Measurements from ENCODE around the gene QRFP.

Gene QRFP

GRCh38 chr9:130939405-130940026, 42.9 kb upstream of the QRFP start:
- Histone ChIP-seq H3K36me3 (ENCODE audit: control insufficient read depth, insufficient read depth, low read length) (no peaks in the 10 kb centered on the region), H3K4me3 (ENCODE audit: insufficient read depth, low read depth, low read length) (peak overlapping the region; percentile 50), H3K27ac (ENCODE audit: insufficient read depth, low read depth, low read length, poor library complexity, severe bottlenecking) (no peak overlapping the region), H3K4me1 (ENCODE audit: control insufficient read depth, insufficient read depth, low read length) (peaks cover 19% of the 10 kb centered on the region), H3K9me3 (ENCODE audit: control insufficient read depth, low read length) (no peaks in the 10 kb centered on the region), H3K27me3 (ENCODE audit: control insufficient read depth, insufficient read depth, low read length, poor library complexity, severe bottlenecking) (peaks cover 60% of the 10 kb centered on the region)
- WGBS, 2 experiments, result 0% methylated on average over 73 to 75 of the region's 75 CpGs

- Histone ChIP-seq H3K4me1 (ENCODE audit: control insufficient read depth, insufficient read depth, low read length) (peaks cover 19% of the 10 kb centered on the region), H3K27ac (ENCODE audit: insufficient read depth, low read depth, low read length, poor library complexity, severe bottlenecking) (no peak within 1 kb of the TSS), H3K4me3 (ENCODE audit: insufficient read depth, low read depth, low read length) (peak within 1 kb of the TSS; percentile 50), H3K27me3 (ENCODE audit: control insufficient read depth, insufficient read depth, low read length, poor library complexity, severe bottlenecking) (peaks cover 66% of the 10 kb centered on the region), H3K36me3 (ENCODE audit: control insufficient read depth, insufficient read depth, low read length) (no peaks in the 10 kb centered on the region), H3K9me3 (ENCODE audit: control insufficient read depth, low read length) (no peaks in the 10 kb centered on the region)
- WGBS, 2 experiments, result 0% methylated on average over 98 of the region's 98 CpGs
These were observed 42.2 kb upstream of the QRFP start, which contains the start of gene FIBCD1 for GRCh38 chr9:130938652-130939404. TSS of gene FIBCD1 (minus strand) at chr9:130939247. CDS start at chr9:130938607, 640 bp downstream.

GRCh38 chr9:130938184-130938651, 41.6 kb upstream of the QRFP start:
- 5 to 6% methylated on average over 52 of the region's 52 CpGs for WGBS, 2 experiments
- peaks cover 21% of the 10 kb centered on the region for H3K4me1 ChIP-seq (ENCODE audit: control insufficient read depth, insufficient read depth, low read length)
- peaks cover 70% of the 10 kb centered on the region for H3K27me3 ChIP-seq (ENCODE audit: control insufficient read depth, insufficient read depth, low read length, poor library complexity, severe bottlenecking)
- H3K9me3 ChIP-seq (ENCODE audit: control insufficient read depth, low read length), result no peaks in the 10 kb centered on the region
- peak overlapping the region; percentile 50 for H3K4me3 ChIP-seq (ENCODE audit: insufficient read depth, low read depth, low read length)
- H3K27ac ChIP-seq (ENCODE audit: insufficient read depth, low read depth, low read length, poor library complexity, severe bottlenecking), result no peak overlapping the region
- H3K36me3 ChIP-seq (ENCODE audit: control insufficient read depth, insufficient read depth, low read length), result no peaks in the 10 kb centered on the region

GRCh38 chr9:130937146-130938076, 40.8 kb upstream of the QRFP start:
- H3K4me1 ChIP-seq (ENCODE audit: control insufficient read depth, insufficient read depth, low read length), result peaks cover 26% of the 10 kb centered on the region
- WGBS, 2 experiments, result 74 to 75% methylated on average over 23 of the region's 23 CpGs
- H3K9me3 ChIP-seq (ENCODE audit: control insufficient read depth, low read length), result no peaks in the 10 kb centered on the region
- H3K27ac ChIP-seq (ENCODE audit: insufficient read depth, low read depth, low read length, poor library complexity, severe bottlenecking), result no peak overlapping the region
- peak overlapping the region; percentile 50 for H3K4me3 ChIP-seq (ENCODE audit: insufficient read depth, low read depth, low read length)
- peaks cover 75% of the 10 kb centered on the region for H3K27me3 ChIP-seq (ENCODE audit: control insufficient read depth, insufficient read depth, low read length, poor library complexity, severe bottlenecking)
- H3K36me3 ChIP-seq (ENCODE audit: control insufficient read depth, insufficient read depth, low read length), result no peaks in the 10 kb centered on the region

- H3K27me3 ChIP-seq (ENCODE audit: control insufficient read depth, insufficient read depth, low read length, poor library complexity, severe bottlenecking), result peaks cover 73% of the 10 kb centered on the region
These were observed 39.9 kb upstream of the QRFP start for GRCh38 chr9:130936285-130937117.

GRCh38 chr9:130935648-130936271, 39.1 kb upstream of the QRFP start:
- no peak overlapping the region for H3K4me3 ChIP-seq (ENCODE audit: insufficient read depth, low read depth, low read length)
- H3K4me1 ChIP-seq (ENCODE audit: control insufficient read depth, insufficient read depth, low read length), result peaks cover 26% of the 10 kb centered on the region
- H3K36me3 ChIP-seq (ENCODE audit: control insufficient read depth, insufficient read depth, low read length), result no peaks in the 10 kb centered on the region
- no peaks in the 10 kb centered on the region for H3K9me3 ChIP-seq (ENCODE audit: control insufficient read depth, low read length)
- H3K27ac ChIP-seq (ENCODE audit: insufficient read depth, low read depth, low read length, poor library complexity, severe bottlenecking), result peak overlapping the region; percentile 8
- WGBS, 2 experiments, result 93 to 94% methylated on average over 13 of the region's 13 CpGs
- peaks cover 66% of the 10 kb centered on the region for H3K27me3 ChIP-seq (ENCODE audit: control insufficient read depth, insufficient read depth, low read length, poor library complexity, severe bottlenecking)

More at GRCh38 chr9:130936285-130937117, 39.9 kb upstream of the QRFP start:
- Histone ChIP-seq H3K9me3 (ENCODE audit: control insufficient read depth, low read length) (no peaks in the 10 kb centered on the region), H3K36me3 (ENCODE audit: control insufficient read depth, insufficient read depth, low read length) (no peaks in the 10 kb centered on the region), H3K27ac (ENCODE audit: insufficient read depth, low read depth, low read length, poor library complexity, severe bottlenecking) (peak overlapping the region; percentile 8), H3K4me3 (ENCODE audit: insufficient read depth, low read depth, low read length) (no peak overlapping the region), H3K4me1 (ENCODE audit: control insufficient read depth, insufficient read depth, low read length) (peaks cover 26% of the 10 kb centered on the region)
- WGBS, 2 experiments, result 21% methylated on average over 12 of the region's 12 CpGs

GRCh38 chr9:130934702-130935647, 38.4 kb upstream of the QRFP start:
- WGBS, 2 experiments, result 92 to 93% methylated on average over 16 of the region's 16 CpGs
- Histone ChIP-seq H3K4me3 (ENCODE audit: insufficient read depth, low read depth, low read length) (no peak overlapping the region), H3K36me3 (ENCODE audit: control insufficient read depth, insufficient read depth, low read length) (no peaks in the 10 kb centered on the region), H3K9me3 (ENCODE audit: control insufficient read depth, low read length) (no peaks in the 10 kb centered on the region), H3K27ac (ENCODE audit: insufficient read depth, low read depth, low read length, poor library complexity, severe bottlenecking) (no peak overlapping the region), H3K4me1 (ENCODE audit: control insufficient read depth, insufficient read depth, low read length) (peaks cover 26% of the 10 kb centered on the region), H3K27me3 (ENCODE audit: control insufficient read depth, insufficient read depth, low read length, poor library complexity, severe bottlenecking) (peaks cover 58% of the 10 kb centered on the region)

GRCh38 chr9:130934246-130934645, 37.6 kb upstream of the QRFP start:
- no peaks in the 10 kb centered on the region for H3K9me3 ChIP-seq (ENCODE audit: control insufficient read depth, low read length)
- H3K27ac ChIP-seq (ENCODE audit: insufficient read depth, low read depth, low read length, poor library complexity, severe bottlenecking), result no peak overlapping the region
- 89 to 90% methylated on average over 11 of the region's 11 CpGs for WGBS, 2 experiments
- H3K27me3 ChIP-seq (ENCODE audit: control insufficient read depth, insufficient read depth, low read length, poor library complexity, severe bottlenecking), result peaks cover 51% of the 10 kb centered on the region
- H3K36me3 ChIP-seq (ENCODE audit: control insufficient read depth, insufficient read depth, low read length), result no peaks in the 10 kb centered on the region
- peaks cover 26% of the 10 kb centered on the region for H3K4me1 ChIP-seq (ENCODE audit: control insufficient read depth, insufficient read depth, low read length)
- H3K4me3 ChIP-seq (ENCODE audit: insufficient read depth, low read depth, low read length), result no peak overlapping the region
